B cell (primary cell): ENCODE results near the gene NPC1. TPM values are rescaled to one million over a fixed set of nuclear protein-coding genes. Genes with fewer than 3 reads are reported as not detected.

ENCODE experiments used
- ATAC-seq: fragments of 200-7000 bp; cut with Tn5 transposase; one replicate; pipeline ENCODE4 v1.10.0; 2021; ENCODE audit warnings: low read depth, mild to moderate bottlenecking, moderate number of reproducible peaks, moderate library complexity
- CTCF ChIA-PET: fragments of 350-600 bp; sonication (Branson Sonifier 250); formaldehyde crosslinking; loops from one replicate; lab custom pipeline; 2021; ENCODE audit warnings: antibody characterized with exemption, inconsistent platforms; lab: Charles Lee
- POLR2A ChIA-PET: fragments of 350-600 bp; sonication (Branson Sonifier 250); formaldehyde crosslinking; loops from one replicate; lab custom pipeline; 2021; ENCODE audit warnings: antibody characterized with exemption; lab: Charles Lee
- DNase-seq: peaks from one replicate; pipeline ENCODE4 v3.0.0; 2013
- H2AFZ ChIP-seq: 2 replicates; pipeline ENCODE4 v1.6.1; 2012; ENCODE audit warnings: mild to moderate bottlenecking, low read depth, low read length; ENCODE audit not compliant: insufficient read depth, poor library complexity, severe bottlenecking
- H3K27ac ChIP-seq, 2 donors: 1 replicate in 1 of 2; 2 replicates in 1 of 2; pipeline ENCODE4 v1.5.1; 2012 to 2013; ENCODE audit warnings: low read length in 2 of 2, mild to moderate bottlenecking in 2 of 2, moderate library complexity in 1 of 2
- H3K27me3 ChIP-seq, 4 experiments: fragments of 200-600 bp in 1 of 4; sonication (generic) in 1 of 4; replicated peaks in 1 of 4; 1 replicate in 2 of 4; 2 replicates in 2 of 4; pipeline versions ENCODE4 v1.6.1 to v1.7.0; 2013 to 2016; ENCODE audit warnings: low read length in 3 of 4, mild to moderate bottlenecking in 2 of 4, mixed read lengths in 1 of 4, moderate library complexity in 1 of 4; ENCODE audit not compliant: insufficient read depth in 4 of 4, control insufficient read depth in 3 of 4; ENCODE audit errors: control extremely low read depth in 1 of 4
- H3K36me3 ChIP-seq, 2 experiments: replicated peaks in 1 of 2; 1 replicate in 1 of 2; 2 replicates in 1 of 2; pipeline versions ENCODE4 v1.6.1 to v1.7.1; 2013; ENCODE audit warnings: low read length in 1 of 2; ENCODE audit not compliant: insufficient read depth in 2 of 2, control insufficient read depth in 1 of 2; ENCODE audit errors: control extremely low read depth in 1 of 2, extremely low read depth in 1 of 2
- H3K4me1 ChIP-seq, 2 donors: fragments of 200-600 bp in 1 of 2; sonication (generic) in 1 of 2; 1 replicate in 1 of 2; 2 replicates in 1 of 2; pipeline versions ENCODE4 v1.5.1 to v1.6.1; 2013 to 2017; ENCODE audit warnings: low read length in 2 of 2; ENCODE audit not compliant: control insufficient read depth in 2 of 2, insufficient read depth in 2 of 2
- H3K4me2 ChIP-seq: replicated peaks from 2 replicates; pipeline ENCODE3; 2012; ENCODE audit warnings: mild to moderate bottlenecking, low read depth, low read length; ENCODE audit not compliant: poor library complexity, severe bottlenecking
- H3K4me3 ChIP-seq, 5 experiments: fragments of 200-600 bp in 1 of 5; sonication (generic) in 1 of 5; 1 replicate in 3 of 5; 2 replicates in 2 of 5; pipeline versions ENCODE4 v1.5.1 to v1.7.0; 2011 to 2016; ENCODE audit warnings: low read length in 4 of 5, mild to moderate bottlenecking in 4 of 5, low read depth in 2 of 5, control low read depth in 1 of 5, moderate library complexity in 1 of 5; ENCODE audit not compliant: insufficient read depth in 1 of 5; ENCODE audit errors: control extremely low read depth in 1 of 5, extremely low read depth in 1 of 5
- H3K79me2 ChIP-seq: fragments of 200-600 bp; sonication (generic); one replicate; pipeline ENCODE4 v1.6.0; 2016; ENCODE audit warnings: low read length; ENCODE audit not compliant: control insufficient read depth, insufficient read depth
- H3K9ac ChIP-seq: fragments of 200-600 bp; sonication (generic); 2 replicates; pipeline ENCODE4 v1.6.1; 2017; ENCODE audit warnings: mild to moderate bottlenecking, low read length, moderate library complexity
- H3K9me3 ChIP-seq, 3 donors: one replicate each; pipeline versions ENCODE4 v1.6.1 to v1.7.1; 2013; ENCODE audit warnings: low read length in 2 of 3; ENCODE audit not compliant: control insufficient read depth in 2 of 3, insufficient read depth in 1 of 3; ENCODE audit errors: control extremely low read depth in 1 of 3
- H4K20me1 ChIP-seq: 2 replicates; pipeline ENCODE4 v1.6.0; 2012; ENCODE audit warnings: mild to moderate bottlenecking, low read length; ENCODE audit not compliant: insufficient read depth, control insufficient read depth, poor library complexity, severe bottlenecking
- H3K27ac Mint-ChIP-seq: one replicate; pipeline ENCODE4 v1.8.0; 2021; ENCODE audit warnings: mixed read lengths
- H3K27me3 Mint-ChIP-seq: one replicate; pipeline ENCODE4 v1.8.0; 2021; ENCODE audit warnings: mixed read lengths
- H3K4me1 Mint-ChIP-seq: one replicate; pipeline ENCODE4 v1.8.0; 2021; ENCODE audit warnings: mixed read lengths
- H3K4me3 Mint-ChIP-seq: one replicate; pipeline ENCODE4 v1.8.0; 2021; ENCODE audit warnings: mixed read lengths
- H3K9me3 Mint-ChIP-seq: one replicate; pipeline ENCODE4 v1.8.0; 2022; ENCODE audit warnings: mixed read lengths; ENCODE audit not compliant: insufficient read depth
- CTCF ChIP-seq: fragments of 200-600 bp; IDR thresholded peaks from one replicate; pipeline ENCODE4 v1.8.0; 2022; ENCODE audit warnings: antibody characterized with exemption, mild to moderate bottlenecking
- EZH2 ChIP-seq: IDR thresholded peaks from 2 replicates; pipeline ENCODE4 v1.6.1; 2012; ENCODE audit warnings: borderline replicate concordance, low read depth, mild to moderate bottlenecking, moderate library complexity, low read length; ENCODE audit not compliant: insufficient read depth, poor library complexity, severe bottlenecking
- WGBS: methylation state at CpG from one replicate; pipeline ENCODE4 v1.1.5; 2013; ENCODE audit warnings: missing lambda C conversion rate; ENCODE audit not compliant: insufficient coverage; 5-methylcytosine and 5-hydroxymethylcytosine counted together
- intact Hi-C: fragments of 100-400 bp; cut with micrococcal nuclease; formaldehyde crosslinking; loops from one replicate; pipeline ENCODE4 v1.10.0; 2022
- polyA plus RNA-seq: library from polyadenylated mRNA; depleted of rRNA; stranded (reverse); fragments of >200 nt; gene quantifications from 2 replicates; pipeline ENCODE4 v1.2.3, GENCODE V29; 2012
- total RNA-seq, 2 donors: library from RNA; stranded (reverse); fragments of 120-200 nt in 1 of 2; gene quantifications; 1 replicate in 1 of 2; 2 replicates in 1 of 2; pipeline versions ENCODE4 v1.2.3 to v1.2.4, GENCODE V29; 2013 to 2022

Gene NPC1
- total and polyA plus RNA-seq, 2 donors (not counting 1 experiment from before 2014, with no cell fraction given), result 17.5 to 44.4 TPM

- Mint-ChIP-seq H3K27ac (peak overlapping the region; percentile 93), H3K9me3 (no peaks in the 10 kb centered on the region), H3K27me3 (no peaks in the 10 kb centered on the region), H3K4me3 (peak overlapping the region; percentile 86), H3K4me1 (peaks cover 63% of the 10 kb centered on the region)
- Histone ChIP-seq H3K27me3 (no peaks in the 10 kb centered on the region), H3K9me3 (no peaks in the 10 kb centered on the region), H3K4me2 (peak overlapping the region; percentile 87), H3K4me3 (peak overlapping the region; percentile 68 to 98 (median 73)), H3K36me3 (peaks cover 0 to 34% of the 10 kb centered on the region in 2 experiments), H3K79me2 (peaks cover 92% of the 10 kb centered on the region), H3K27ac (peak overlapping the region; percentile 51 to 81), H3K4me1 (peaks cover 49 to 66% of the 10 kb centered on the region in 2 donors), H2AFZ (peak overlapping the region; percentile 85), H4K20me1 (peaks cover 39% of the 10 kb centered on the region), H3K9ac (peak overlapping the region; percentile 93)
- ATAC-seq (no peak), DNase-seq (no peak)
- ChIA-PET CTCF (interaction anchor here (1.1 to 3.3 kb wide), 3 partner anchors 46 to 93 kb away, joined by 3 to 11 read pairs (median 6); no protein-coding TSS in a partner anchor), POLR2A (interaction anchor here (0.5 to 2.8 kb wide), 3 partner anchors 16 to 25 kb away, joined by 3 to 16 read pairs (median 6); no protein-coding TSS in a partner anchor)
- WGBS, result 4% methylated on average over 21 of the region's 21 CpGs
- intact Hi-C loops, result loop anchor here (1.0 to 10.0 kb wide), 10 partner anchors 17 to 571 kb away; partner anchors contain the start of genes NPC1, RBBP8 and RIOK3
- no peak for TF ChIP-seq CTCF
- TF ChIP-seq EZH2, result no peak
These were observed 82.4 kb downstream of the NPC1 start for GRCh38 chr18:23503963-23504344.
